HG03097 (cell line): ENCODE data around the gene PAX4.
A peak's percentile ranks its signal among the peaks of the same experiment; 100 is the strongest.
"Not testable (repeated sequence)": the region's sequence is repeated elsewhere in the genome, so short reads cannot be mapped to it uniquely, and the experiment has no call there.

Source experiments
- ATAC-seq: cut with Tn5 transposase; IDR thresholded peaks from one replicate; pipeline ENCODE4 v1.9.1; 2021; ENCODE audit not compliant: unreplicated experiment, low FRiP score

PAX4 gene

DNA sequence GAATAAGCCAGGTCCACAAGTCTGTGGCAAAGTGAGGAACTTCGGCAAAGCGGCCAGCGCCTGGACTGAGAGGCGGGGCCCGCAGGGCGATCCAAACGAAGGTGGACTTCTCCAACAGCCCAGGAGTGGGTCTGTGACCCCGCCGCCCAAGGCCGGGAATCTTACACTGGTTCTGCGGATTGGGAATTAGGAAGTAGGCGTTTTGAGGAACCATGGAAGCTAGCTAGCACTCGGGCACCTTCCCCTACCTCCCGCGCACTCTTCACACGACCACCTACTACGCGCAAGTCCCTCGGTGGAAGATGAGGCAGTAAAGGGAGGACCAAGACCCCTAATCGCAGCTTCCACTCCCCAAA is 30.3 kb downstream of the PAX4 start:
- no peak for ATAC-seq

DNA sequence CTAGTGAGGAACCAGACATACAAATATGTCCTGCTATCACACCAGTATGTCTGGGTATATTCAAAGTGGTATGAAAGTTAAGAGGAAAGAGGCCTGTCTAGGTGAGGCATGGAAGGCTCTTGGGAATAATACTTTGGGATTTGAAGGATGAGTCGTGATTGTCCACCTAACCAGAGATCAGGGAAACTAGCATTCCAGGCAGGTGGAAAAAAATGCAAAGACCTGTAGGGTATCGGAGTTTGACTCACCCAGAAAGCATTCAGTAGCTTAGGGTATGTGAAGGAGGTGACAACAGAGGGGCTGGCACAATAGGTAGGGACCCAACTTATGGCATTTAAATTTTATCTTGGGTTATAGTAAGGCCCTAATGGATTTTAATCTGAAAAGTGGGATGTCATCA is 31.6 kb downstream of the PAX4 start:
- ATAC-seq = no peak

DNA sequence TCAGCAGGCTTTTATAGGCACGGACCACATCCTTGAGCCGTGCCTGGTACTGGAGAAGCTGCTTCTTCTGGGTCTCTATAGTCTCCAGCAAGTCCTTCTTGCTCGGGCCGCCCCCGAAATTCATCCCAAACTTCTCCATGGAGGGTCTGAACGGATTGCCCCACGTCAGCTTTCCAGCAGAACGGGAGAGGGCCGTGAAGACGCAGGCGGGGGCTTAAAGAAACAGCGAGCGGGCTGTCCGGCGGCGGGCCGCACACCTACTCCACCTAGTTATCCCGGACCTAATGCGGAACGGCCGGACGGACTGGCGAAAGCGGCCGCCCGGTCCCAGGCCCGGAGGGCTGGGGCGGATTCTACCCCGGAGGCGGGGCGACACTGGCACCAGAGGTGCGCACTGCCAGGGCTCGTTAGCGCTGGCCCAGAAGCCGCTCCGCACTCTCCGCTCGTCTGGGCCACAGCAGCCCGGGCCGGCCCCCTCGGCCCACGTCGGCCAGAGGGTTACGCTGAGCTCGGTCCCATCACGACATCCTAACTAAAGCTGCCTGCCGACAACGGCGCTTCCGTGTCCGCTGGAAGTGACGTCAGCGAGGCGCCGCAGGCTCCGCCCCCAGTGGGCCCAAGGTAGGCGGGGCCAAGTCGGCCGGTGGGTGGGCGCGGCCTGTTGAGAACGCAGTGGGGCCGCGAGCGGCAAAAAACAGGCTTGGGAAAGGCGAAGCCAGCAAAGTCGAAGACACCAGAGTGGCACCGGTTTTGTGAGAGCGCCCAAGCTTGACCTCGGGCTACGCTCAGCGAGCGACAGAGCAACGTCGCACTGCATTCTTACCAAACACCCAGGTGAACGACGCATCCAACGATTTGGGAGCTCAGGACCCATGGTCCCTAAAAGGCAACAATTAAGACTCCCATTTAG is 32.6 kb downstream of the PAX4 start, which contains the start of gene GCC1:
TSS of gene GCC1 (minus strand) at position 553 of the 910 bp plus-strand sequence. CDS start at position 139, 414 bp downstream.
- peak; percentile 71 for ATAC-seq

DNA sequence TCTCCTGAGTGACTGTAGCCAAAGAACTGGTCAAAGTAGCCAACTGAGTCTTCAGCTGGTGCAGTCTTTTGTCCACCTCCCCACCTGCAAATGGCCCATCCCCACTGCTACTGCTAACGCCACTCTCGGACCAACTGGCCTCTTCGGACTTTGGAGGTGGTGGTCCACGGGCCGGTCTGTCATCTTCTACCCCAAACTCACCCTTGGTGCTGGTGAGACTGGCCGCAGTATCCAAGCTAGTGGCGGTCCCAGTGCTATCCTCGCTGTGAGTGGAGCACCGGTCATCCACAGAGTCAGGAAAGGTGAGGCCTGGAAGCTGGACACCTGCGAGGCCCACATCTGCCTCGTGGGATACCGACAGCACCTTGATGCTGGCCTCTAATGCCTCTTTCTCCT is 33.3 kb downstream of the PAX4 start:
- no peak for ATAC-seq

DNA sequence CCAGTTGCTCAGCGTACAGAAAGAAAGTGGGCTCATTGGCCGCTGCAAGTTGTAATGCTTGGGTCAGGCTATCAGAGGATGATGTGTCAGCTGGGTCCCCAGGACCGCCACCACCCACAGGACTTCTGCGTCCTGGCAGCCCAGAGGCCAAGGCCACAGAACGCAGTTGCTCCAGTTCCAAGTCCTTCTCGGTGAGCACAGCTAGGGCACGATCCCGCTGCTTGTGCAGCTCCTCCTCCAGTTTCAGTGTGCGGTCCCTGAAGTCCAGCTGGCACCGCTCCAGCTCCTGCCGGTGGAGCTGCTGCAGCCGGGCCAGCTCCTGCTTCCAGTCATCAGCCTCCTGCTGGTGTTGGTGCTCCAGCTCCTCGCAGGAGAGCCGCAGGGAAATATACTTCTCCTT is 35.6 kb downstream of the PAX4 start:
- no peak for ATAC-seq

DNA sequence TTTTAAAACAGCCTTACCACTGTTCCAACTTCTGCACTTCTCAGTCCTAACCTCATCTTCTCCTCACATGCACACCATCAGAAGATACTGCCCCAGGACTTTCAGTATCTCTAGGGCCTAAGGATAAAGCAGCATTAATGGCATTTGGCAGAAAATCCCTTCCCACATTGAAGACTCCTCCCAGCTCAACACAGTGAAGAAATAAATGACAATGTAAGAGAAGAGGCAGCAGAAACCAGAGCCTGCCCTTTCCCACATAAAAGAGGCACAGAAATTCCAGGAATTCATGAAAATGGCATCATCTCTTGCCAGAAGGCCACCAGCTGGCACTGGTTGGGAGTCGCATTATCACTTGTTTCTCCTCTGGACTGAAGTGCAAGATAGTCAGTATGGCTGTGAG is 36.2 kb downstream of the PAX4 start:
- ATAC-seq = no peak

DNA sequence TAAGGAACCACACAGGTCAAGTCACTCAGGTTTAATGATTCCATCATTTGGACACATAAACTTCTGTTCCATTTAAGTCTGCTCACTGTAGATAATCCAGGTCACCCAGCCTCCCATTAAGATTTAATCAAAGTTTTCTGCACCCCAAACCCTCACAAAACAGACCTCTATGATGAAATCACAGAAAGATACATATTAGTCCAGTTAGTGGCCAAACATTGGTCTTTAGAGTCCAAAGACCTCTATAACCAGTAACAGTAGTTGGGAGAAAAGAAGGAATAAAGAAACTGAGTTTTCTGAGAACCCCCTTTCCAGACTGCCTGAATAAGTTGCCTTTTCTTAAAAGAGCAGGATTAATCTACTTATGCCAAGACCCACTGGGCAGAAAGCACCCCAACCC is 37.3 kb downstream of the PAX4 start:
- no peak for ATAC-seq

DNA sequence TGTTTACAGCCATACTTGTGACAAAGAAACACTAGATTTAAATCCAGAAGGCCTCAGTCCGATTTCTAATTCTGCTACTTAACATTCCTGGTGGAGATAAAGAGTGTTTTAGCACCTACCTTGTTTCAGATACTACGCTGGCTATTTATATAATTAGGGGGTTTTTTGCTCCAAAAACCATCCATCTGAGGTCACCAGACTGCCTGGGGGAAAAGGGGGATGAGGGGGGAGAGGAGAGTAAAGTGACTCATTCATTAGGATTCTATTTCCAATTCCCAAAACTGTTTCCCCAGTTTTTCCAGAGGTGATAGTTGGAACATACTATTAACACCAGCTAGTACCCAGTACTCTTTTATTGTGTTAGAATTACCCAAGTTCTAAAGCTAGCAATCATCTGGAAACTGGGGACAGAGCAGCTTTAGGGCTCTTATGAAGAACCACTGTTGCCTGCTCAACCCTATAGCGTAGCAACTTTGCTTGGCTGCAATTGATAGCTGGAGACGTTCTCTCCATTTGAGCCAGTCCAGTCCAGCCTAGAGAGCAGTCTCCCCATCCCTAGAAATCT is 39.1 kb downstream of the PAX4 start:
- no peak for ATAC-seq

DNA sequence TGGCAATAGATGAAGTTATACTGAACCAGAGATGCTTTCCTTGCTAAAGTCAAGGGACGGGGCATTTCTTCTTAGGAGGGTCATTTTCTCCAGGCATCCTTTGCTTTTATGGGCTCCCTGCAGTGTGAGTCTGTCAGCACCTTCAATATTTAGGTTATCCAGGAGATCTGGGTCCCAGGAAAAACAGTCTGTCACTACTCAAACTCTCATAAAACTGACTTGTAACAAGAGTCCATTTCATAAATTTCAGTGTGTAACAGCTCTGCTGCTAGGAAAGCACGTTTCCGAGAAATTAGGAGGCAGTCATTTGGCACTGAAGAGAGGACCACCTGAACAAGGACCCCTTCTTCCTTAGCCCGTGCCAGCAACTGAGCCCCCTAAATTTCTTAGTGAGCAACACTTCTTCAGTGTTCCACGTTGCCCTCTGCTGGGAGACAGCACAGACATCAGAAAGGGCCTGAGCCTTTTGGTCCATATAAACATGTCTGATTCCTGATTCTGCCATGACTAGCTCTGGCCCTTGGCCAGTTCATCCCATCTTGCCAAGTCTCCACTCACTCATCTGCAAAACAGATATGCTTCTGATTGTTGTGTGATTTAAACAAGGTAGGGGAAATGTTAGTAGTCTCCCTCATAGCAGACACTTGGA is 39.8 kb downstream of the PAX4 start:
- no peak for ATAC-seq

DNA sequence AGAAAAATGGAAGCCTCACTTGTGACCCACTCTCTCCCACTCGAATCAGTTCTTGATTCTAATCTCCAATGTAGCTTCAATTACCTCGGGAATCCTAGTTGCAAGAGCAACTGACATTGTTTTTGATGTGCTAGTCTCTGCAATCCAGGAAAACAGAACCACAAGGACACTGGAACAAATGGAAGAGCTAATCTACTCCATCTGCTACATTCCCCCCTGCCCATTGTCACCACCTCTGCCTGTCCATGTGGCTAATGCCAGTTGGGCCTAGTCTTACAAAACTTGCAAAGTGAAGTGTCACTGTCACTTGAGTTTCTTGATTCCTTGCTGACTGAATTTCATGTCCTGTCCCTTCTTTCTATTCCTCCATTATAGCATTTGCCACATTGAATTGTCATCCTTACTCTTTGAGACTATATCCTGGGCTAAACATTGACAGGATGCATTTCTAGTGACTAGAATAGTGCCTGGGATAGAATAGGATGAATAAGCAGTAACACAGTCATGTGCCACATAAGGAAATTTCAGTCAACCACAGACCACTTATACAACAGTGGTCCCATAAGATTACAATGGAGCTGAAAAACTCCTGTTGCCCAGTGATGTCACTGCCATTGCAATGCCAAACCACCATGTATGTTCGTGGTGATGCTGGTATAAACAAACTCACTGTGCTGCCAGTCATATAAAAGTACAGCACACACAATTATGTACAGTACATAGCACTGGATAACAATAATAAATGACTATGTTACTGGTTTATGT is 46.0 kb downstream of the PAX4 start:
- no peak for ATAC-seq

DNA sequence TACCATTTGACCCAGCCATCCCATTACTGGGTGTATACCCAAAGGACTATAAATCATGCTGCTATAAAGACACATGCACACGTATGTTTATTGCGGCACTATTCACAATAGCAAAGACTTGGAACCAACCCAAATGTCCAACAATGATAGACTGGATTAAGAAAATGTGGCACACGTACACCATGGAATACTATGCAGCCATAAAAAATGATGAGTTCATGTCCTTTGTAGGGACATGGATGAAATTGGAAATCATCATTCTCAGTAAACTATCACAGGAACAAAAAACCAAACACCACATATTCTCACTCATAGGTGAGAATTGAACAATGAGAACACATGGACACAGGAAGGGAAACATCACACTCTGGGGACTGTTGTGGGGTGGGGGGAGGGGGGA is 49.9 kb downstream of the PAX4 start:
- ATAC-seq = not testable (repeated sequence)

DNA sequence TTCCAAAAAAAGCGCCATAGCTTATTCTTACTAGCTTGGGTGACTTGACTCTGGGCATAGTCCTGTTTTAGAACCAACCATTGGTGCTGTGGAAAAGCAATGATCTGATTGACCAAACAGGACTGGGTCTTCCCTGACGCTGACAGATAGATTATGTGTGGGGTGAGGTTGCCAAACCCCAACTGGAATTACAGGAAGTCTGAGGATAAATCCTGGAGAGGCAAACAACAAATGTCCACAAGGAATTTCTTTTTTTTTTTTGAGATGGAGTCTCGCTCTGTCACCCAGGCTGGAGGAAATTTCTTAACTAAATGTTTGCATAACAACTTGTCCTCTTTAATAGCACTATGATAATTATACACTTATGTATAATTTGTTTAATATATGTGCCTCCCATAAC is 51.7 kb downstream of the PAX4 start:
- ATAC-seq = no peak
